Gastrocnemius medialis (tissue), 4 donors: ENCODE results near the gene NTN1. TPM values are rescaled to one million over a fixed set of nuclear protein-coding genes. Genes with fewer than 3 reads are reported as not detected.
A peak's percentile ranks its signal among the peaks of the same experiment; 100 is the strongest.

ENCODE experiments used
- ATAC-seq, 2 donors: fragments of 150-250 bp; one replicate each; pipeline ENCODE4 v1.9.1; 2016
- DNase-seq, 2 donors: peaks; one replicate each; pipeline ENCODE4 v3.0.0-alpha.2; 2019
- H3K27ac ChIP-seq, 4 donors: fragments of 200-600 bp; sonication (generic); 1 replicate in 1 of 4; 2 replicates in 3 of 4; pipeline ENCODE4 v1.5.1; 2016 to 2018; ENCODE audit warnings: mild to moderate bottlenecking in 2 of 4, moderate library complexity in 1 of 4
- H3K27me3 ChIP-seq, 3 donors: fragments of 200-600 bp; sonication (generic) in 2 of 3; 1 replicate in 1 of 3; 2 replicates in 2 of 3; pipeline versions ENCODE4 v1.5.1 to v1.6.0; 2016 to 2019; ENCODE audit warnings: mild to moderate bottlenecking in 1 of 3, moderate library complexity in 1 of 3
- H3K36me3 ChIP-seq, 2 donors: fragments of 200-600 bp; sonication (generic) in 1 of 2; one replicate each; pipeline ENCODE4 v1.5.1; 2017 to 2018
- H3K4me1 ChIP-seq, 2 donors: fragments of 200-600 bp; sonication (generic) in 1 of 2; one replicate each; pipeline ENCODE4 v1.5.1; 2016 to 2017; ENCODE audit warnings: mild to moderate bottlenecking in 2 of 2
- H3K4me3 ChIP-seq, 4 donors: fragments of 200-600 bp; sonication (generic) in 3 of 4; 1 replicate in 1 of 4; 2 replicates in 3 of 4; pipeline ENCODE4 v1.5.1; 2016 to 2019; ENCODE audit warnings: mild to moderate bottlenecking in 2 of 4
- H3K9me3 ChIP-seq, 3 donors: fragments of 200-600 bp; sonication (generic) in 2 of 3; 1 replicate in 1 of 3; 2 replicates in 2 of 3; pipeline ENCODE4 v1.5.1; 2016 to 2019
- CTCF ChIP-seq, 5 experiments: fragments of 450-650 bp in 3 of 5; fragments of 200-600 bp in 2 of 5; sonication (generic) in 2 of 5; IDR thresholded peaks in 4 of 5; conservative IDR thresholded peaks in 1 of 5; 1 replicate in 4 of 5; 2 replicates in 1 of 5; pipeline ENCODE4 v1.5.1; 2016 to 2019; ENCODE audit warnings: antibody characterized with exemption in 5 of 5, mild to moderate bottlenecking in 3 of 5, moderate library complexity in 3 of 5
- POLR2A ChIP-seq, 2 donors: fragments of 450-650 bp; IDR thresholded peaks; one replicate each; pipeline ENCODE4 v1.6.1; 2017; ENCODE audit warnings: antibody characterized with exemption in 2 of 2, mild to moderate bottlenecking in 2 of 2, moderate library complexity in 2 of 2
- in situ Hi-C, 4 donors: fragments of 200-750 bp; cut with MboI; loops; one replicate each; pipeline versions ENCODE4 v1.15.0 to v1.8.0; 2017; ENCODE audit warnings: low sequenced_read_pairs in 4 of 4
- intact Hi-C: fragments of 100-400 bp; cut with DNase I; formaldehyde crosslinking; loops from one replicate; pipeline ENCODE4 v1.15.1; 2023; ENCODE audit warnings: low total_unique reads
- total RNA-seq, 4 donors: library from RNA; depleted of rRNA; stranded (reverse); fragments of >200 nt; gene quantifications; one replicate each; pipeline versions ENCODE4 v1.1.0 to v1.2.3, GENCODE V29; 2016

Gene NTN1
- total RNA-seq, 4 donors from 2014 or later = 0.76 to 4.1 (median 1.2) TPM

- H3K4me1 ChIP-seq = no peaks in the 10 kb centered on the region
- no peak for TF ChIP-seq CTCF (IDR thresholded peaks at IDR 0.05 in 4 of 5, conservative IDR thresholded peaks at IDR 0.05 in 1 of 5)
- no peak for TF ChIP-seq POLR2A (IDR thresholded peaks at IDR 0.05)
- ATAC-seq (no peak), DNase-seq (no peak)
- H3K27ac ChIP-seq = no peak overlapping the region
- H3K36me3 ChIP-seq = no peaks in the 10 kb centered on the region
- no peak overlapping the region for H3K4me3 ChIP-seq
- no peaks in the 10 kb centered on the region for H3K27me3 ChIP-seq
- intact Hi-C loops = no loop called here
- in situ Hi-C loops = no loop called here
- no peaks in the 10 kb centered on the region for H3K9me3 ChIP-seq
These were observed 16.4 kb downstream of the NTN1 start for GRCh38 chr17:9037736-9038135.

GRCh38 chr17:9038380-9038779 is 17.1 kb downstream of the NTN1 start:
- Histone ChIP-seq H3K4me1 (no peaks in the 10 kb centered on the region), H3K27ac (no peak overlapping the region), H3K9me3 (no peaks in the 10 kb centered on the region), H3K27me3 (no peaks in the 10 kb centered on the region), H3K36me3 (no peaks in the 10 kb centered on the region), H3K4me3 (no peak overlapping the region)
- no peak for TF ChIP-seq CTCF (IDR thresholded peaks at IDR 0.05 in 4 of 5, conservative IDR thresholded peaks at IDR 0.05 in 1 of 5)
- no peak for TF ChIP-seq POLR2A (IDR thresholded peaks at IDR 0.05)
- ATAC-seq (no peak), DNase-seq (no peak)
- in situ Hi-C loops = no loop called here
- intact Hi-C loops = no loop called here

DNA sequence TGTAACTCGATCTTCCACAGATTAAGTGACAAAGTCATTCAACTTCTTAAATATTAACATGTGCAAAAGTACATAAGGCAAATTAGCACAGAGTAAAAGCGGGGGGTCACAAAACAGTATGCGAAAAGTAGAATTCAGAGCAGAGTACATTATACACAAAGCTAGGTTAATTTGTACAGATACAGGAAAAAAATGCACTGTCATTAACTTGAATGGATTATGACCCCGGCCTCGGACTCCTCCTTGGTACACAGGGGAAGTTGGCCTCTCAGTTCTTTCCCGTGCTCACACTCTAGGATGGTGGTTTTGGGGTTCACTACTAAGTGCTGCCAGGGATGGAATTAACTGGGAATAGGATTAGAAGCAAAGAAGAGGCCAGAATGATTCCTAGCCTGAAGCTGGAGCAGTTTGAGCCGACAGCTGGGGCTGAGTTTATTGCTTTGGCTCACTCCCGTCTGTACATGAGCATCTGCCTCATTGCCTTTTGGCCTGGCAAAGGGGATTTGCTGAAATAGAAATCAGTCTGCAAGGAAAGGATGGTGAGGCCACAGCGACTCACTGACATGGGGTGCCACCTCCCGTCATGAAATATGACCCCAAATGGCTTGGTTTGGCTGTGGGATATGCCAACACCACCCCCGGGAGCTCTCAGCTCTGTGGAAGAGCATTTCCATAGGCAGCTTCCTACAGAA is 23.6 kb downstream of the NTN1 start:
- H3K36me3 ChIP-seq = no peaks in the 10 kb centered on the region
- H3K27me3 ChIP-seq = no peaks in the 10 kb centered on the region
- no peak overlapping the region for H3K4me3 ChIP-seq
- no peak for ATAC-seq
- intact Hi-C loops = no loop called here
- H3K4me1 ChIP-seq = no peaks in the 10 kb centered on the region
- no peaks in the 10 kb centered on the region for H3K9me3 ChIP-seq
- peak overlapping the region in 1 of 4 donors; percentile 8 for H3K27ac ChIP-seq
- in situ Hi-C loops = no loop called here
- TF ChIP-seq POLR2A (IDR thresholded peaks at IDR 0.05) (no peak), CTCF (IDR thresholded peaks at IDR 0.05 in 4 of 5, conservative IDR thresholded peaks at IDR 0.05 in 1 of 5) (no peak)
- DNase-seq = no peak

DNA sequence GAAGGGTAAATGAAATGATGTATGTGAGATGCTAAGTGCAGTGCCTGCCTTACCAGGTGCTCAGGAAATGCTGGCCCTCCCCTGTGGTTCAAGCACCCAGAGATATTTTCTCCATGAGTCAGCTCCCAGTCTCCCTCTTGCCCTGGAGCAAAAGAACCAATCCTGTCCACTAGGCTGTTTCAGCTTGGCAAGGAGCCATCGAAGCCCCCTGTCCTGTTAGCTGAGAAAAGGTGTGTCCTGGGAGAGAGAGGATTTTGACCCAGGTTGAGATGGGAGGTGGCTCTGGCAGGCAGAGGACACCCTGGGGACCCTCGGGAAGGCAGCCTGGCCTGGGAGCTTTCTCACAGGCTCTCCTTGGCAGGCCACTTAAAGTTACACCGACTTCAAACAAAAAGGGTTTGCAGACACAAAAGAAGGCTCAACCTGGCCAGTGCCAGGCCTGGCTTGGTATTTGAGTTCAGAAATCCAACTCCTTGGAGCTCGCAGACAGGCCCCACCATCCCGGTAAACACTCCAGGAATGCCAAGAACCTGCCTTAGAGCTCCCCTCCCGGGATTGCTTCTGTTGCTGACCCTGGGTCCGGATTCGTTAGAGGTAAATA is 29.6 kb downstream of the NTN1 start:
- no peak overlapping the region for H3K4me3 ChIP-seq
- H3K4me1 ChIP-seq = no peaks in the 10 kb centered on the region
- no peak for DNase-seq
- no peak overlapping the region for H3K27ac ChIP-seq
- intact Hi-C loops (no loop called here), in situ Hi-C loops (no loop called here)
- H3K36me3 ChIP-seq = no peaks in the 10 kb centered on the region
- no peak for ATAC-seq
- no peaks in the 10 kb centered on the region for H3K9me3 ChIP-seq
- TF ChIP-seq CTCF (IDR thresholded peaks at IDR 0.05 in 4 of 5, conservative IDR thresholded peaks at IDR 0.05 in 1 of 5) (no peak), POLR2A (IDR thresholded peaks at IDR 0.05) (no peak)
- H3K27me3 ChIP-seq = no peaks in the 10 kb centered on the region
